ENCODE results near the gene VIT.

The VIT gene

DNA sequence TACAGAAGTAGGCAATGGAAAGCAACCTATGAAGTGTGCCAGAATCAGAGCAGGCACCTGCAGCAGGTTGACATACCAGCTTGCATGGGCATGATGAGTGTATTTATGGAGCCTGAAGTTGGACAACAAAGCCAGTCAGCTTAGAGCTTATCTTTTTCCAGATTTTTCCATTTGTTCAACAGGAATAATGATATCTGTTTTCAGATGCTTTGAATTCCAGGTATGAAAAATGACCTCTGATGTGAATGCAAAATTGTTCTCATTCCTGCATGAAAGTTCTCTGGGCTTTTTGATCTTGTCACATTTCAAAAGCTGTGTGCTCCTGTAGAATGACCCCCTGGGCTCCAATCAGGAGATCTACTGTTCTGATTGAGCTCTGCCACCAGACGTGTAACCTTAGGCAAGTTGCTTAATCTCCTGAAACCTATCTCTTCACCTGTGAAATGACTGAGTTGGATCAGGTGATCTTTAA is 38.2 kb upstream of the VIT start:
- no peak for DNase-seq (ENCODE audit: low read depth)
- H3K4me3 ChIP-seq (ENCODE audit: low read length): no peak overlapping the region
- TF ChIP-seq, protein P1, sequence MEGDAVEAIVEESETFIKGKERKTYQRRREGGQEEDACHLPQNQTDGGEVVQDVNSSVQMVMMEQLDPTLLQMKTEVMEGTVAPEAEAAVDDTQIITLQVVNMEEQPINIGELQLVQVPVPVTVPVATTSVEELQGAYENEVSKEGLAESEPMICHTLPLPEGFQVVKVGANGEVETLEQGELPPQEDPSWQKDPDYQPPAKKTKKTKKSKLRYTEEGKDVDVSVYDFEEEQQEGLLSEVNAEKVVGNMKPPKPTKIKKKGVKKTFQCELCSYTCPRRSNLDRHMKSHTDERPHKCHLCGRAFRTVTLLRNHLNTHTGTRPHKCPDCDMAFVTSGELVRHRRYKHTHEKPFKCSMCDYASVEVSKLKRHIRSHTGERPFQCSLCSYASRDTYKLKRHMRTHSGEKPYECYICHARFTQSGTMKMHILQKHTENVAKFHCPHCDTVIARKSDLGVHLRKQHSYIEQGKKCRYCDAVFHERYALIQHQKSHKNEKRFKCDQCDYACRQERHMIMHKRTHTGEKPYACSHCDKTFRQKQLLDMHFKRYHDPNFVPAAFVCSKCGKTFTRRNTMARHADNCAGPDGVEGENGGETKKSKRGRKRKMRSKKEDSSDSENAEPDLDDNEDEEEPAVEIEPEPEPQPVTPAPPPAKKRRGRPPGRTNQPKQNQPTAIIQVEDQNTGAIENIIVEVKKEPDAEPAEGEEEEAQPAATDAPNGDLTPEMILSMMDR (IDR thresholded peaks at IDR 0.05; ENCODE audit: insufficient read depth, low read depth, low read length, missing control alignments): no peak

DNA sequence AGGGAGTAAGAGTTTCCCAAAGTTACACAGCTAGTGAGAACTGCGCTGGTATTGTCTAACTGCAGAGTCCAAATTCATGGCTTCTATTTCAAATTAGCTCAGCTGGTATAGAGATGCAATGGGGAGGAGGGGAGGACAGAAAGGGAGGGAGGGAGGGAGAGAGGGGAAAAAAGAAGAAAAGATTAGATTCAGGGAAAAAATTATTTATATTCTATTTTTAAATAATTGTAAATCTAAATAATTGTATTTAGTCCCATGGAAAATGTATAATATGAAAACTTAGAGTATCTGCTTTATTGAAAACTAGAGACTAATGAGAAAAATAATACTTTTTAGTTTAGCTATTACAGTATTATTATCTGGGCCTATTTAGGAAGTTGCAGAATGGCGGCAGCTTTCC is 37.3 kb upstream of the VIT start:
- no peak for DNase-seq (ENCODE audit: low read depth)
- TF ChIP-seq, protein P1 (IDR thresholded peaks at IDR 0.05; ENCODE audit: insufficient read depth, low read depth, low read length, missing control alignments): no peak
- no peak overlapping the region for H3K4me3 ChIP-seq (ENCODE audit: low read length)

DNA sequence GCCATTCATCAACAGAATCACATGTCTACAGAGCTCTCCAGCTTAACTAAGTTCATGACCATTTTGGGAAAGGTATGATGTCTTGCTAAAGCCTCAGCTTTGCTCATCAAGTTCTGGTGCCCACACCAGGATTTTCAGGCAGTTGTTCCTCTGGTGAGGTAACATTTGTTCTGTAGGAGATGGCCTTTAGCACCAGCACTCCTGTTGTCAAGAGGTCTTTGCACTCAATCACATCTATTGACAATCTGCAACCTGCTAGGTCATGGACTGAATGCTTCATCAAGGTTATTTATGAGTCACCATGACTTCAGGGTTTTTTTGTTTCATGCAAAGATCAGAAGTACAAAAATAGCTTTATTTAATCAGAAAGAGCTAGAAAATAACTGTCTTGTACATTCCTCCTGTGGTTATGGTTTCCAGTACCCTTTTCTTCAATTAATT is 36.6 kb upstream of the VIT start:
- TF ChIP-seq, protein P1 (IDR thresholded peaks at IDR 0.05; ENCODE audit: insufficient read depth, low read depth, low read length, missing control alignments): no peak
- peak; percentile 26 for DNase-seq (ENCODE audit: low read depth)
- no peak overlapping the region for H3K4me3 ChIP-seq (ENCODE audit: low read length)

DNA sequence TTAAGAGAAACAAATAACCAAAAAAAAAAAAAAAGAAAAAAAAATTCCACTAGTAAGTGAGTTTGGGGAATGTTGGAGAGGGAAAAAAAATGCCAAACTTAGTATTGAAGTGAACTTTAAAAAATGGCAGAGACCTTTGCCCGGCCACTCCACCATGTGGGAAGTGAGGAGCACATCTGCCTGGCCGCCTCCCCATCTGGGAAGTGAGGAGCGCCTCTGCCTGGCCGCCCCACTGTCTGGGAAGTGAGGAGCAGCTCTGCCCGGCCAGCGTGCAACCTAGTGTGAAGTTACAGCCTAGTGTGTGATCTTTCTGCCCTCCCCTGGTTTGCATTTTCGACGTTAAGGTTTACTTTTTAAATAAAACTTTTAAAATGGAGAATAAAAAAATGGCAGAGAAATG is 33.9 kb upstream of the VIT start:
- TF ChIP-seq, protein P1 (IDR thresholded peaks at IDR 0.05; ENCODE audit: insufficient read depth, low read depth, low read length, missing control alignments): no peak
- H3K4me3 ChIP-seq (ENCODE audit: low read length): no peak overlapping the region
- DNase-seq (ENCODE audit: low read depth): no peak

DNA sequence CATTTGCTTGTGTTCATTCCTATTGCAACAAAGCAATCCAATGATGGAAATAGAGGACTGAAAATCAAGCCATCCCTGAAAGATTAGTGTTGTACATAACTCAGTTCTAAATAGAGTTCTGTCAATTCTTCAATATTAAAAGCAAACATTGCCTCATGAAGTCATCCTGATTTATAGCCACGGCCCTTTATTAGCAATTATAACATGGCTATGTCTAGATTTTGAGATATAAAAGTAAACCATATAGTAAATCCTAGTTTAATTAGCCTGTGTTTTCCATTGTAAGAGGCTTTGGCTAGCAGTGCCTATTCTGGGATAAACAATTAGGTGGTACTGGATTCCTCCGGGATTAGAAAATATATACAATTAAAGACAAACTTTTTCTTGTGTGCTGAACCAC is 33.2 kb upstream of the VIT start:
- TF ChIP-seq, protein P1 (IDR thresholded peaks at IDR 0.05; ENCODE audit: insufficient read depth, low read depth, low read length, missing control alignments): no peak
- no peak overlapping the region for H3K4me3 ChIP-seq (ENCODE audit: low read length)
- no peak for DNase-seq (ENCODE audit: low read depth)

DNA sequence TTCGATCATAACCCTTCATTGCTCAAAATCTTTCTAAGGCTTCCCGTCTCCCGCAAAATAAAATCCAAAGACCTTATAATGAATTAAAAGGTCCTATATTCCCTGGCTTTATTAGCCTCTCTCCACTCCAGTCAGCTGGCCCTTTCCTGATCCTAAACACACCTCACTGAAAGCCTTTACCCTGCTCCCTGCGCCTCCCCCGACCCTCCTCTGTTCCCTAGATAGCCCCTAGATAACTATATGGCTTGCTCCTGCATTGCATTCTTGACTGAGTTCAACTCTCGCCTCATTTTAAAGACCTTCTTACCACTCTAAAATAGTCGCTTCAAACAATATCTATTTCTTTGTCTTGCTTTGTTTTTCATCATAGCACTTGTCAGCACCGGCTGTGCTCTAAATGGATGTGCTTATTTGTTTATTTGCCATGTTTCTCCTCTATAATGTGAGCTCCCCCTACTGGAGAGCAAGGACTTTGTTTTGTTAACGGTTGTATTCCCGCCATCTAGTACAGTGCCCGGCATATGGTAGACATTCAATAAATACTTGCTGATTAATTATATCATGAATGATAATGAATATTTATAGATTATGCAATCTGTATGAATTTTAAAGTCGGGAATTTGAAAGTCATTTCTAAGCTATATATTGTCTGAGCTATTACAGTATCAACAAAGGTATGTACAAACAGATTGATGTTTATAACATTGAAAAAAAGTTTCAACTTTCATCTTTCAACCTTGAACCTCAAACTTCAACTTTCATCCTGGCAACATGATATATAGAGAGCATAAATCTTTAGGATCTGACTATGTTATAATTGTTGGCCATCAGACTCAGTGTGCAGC is 32.4 kb upstream of the VIT start:
- TF ChIP-seq, protein P1 (IDR thresholded peaks at IDR 0.05; ENCODE audit: insufficient read depth, low read depth, low read length, missing control alignments): peak; percentile 79
- no peak overlapping the region for H3K4me3 ChIP-seq (ENCODE audit: low read length)
- DNase-seq (ENCODE audit: low read depth): peak; percentile 82

DNA sequence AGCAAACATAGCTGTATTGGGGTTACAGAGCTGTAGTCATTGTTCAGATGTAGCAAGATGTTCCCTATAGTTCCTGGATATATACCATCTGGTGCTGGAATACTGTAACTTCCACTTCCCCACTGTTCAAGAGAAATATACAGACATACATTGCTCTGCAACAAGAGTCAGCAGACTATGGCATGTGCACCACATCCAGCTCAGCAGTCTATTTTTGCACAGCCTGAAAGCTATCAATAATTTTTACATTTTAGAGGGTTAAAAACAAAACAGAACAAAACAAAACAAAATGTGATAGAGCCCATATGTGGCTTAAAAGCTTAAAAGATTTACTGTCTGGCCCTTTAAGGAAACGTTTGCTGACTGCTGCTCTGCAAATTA is 31.8 kb upstream of the VIT start:
- H3K4me3 ChIP-seq (ENCODE audit: low read length): no peak overlapping the region
- DNase-seq (ENCODE audit: low read depth): no peak
- TF ChIP-seq, protein P1 (IDR thresholded peaks at IDR 0.05; ENCODE audit: insufficient read depth, low read depth, low read length, missing control alignments): no peak

Measured in epithelial cell of esophagus (primary cell).